GM23338 (cell line): ENCODE results near the gene APBB1IP. TPM values are rescaled to one million over a fixed set of nuclear protein-coding genes. Genes with fewer than 3 reads are reported as not detected.

Source experiments
- ATAC-seq: fragments of 200-7000 bp; cut with Tn5 transposase; 3 replicates; pipeline ENCODE4 v1.9.1; 2020
- DNase-seq: peaks from one replicate; pipeline ENCODE4 v3.0.0-alpha.2; 2015; ENCODE audit warnings: low spot score
- H2AFZ ChIP-seq: fragments of 200-600 bp; sonication (generic); 2 replicates; pipeline ENCODE4 v1.8.0; 2016; ENCODE audit warnings: antibody characterized with exemption, mild to moderate bottlenecking, moderate library complexity
- H3F3A ChIP-seq: fragments of 200-600 bp; sonication (generic); replicated peaks from 2 replicates; pipeline ENCODE4 v1.8.0; 2017; ENCODE audit warnings: antibody characterized with exemption, mixed run types, low read depth
- H3K27ac ChIP-seq: fragments of 200-600 bp; sonication (generic); 2 replicates; pipeline ENCODE4 v1.6.1; 2016; ENCODE audit warnings: low read depth
- H3K27me3 ChIP-seq: fragments of 200-600 bp; sonication (generic); 2 replicates; pipeline ENCODE4 v1.8.0; 2016; ENCODE audit warnings: mild to moderate bottlenecking, mixed run types, moderate library complexity; ENCODE audit not compliant: insufficient read depth
- H3K36me3 ChIP-seq: fragments of 200-600 bp; sonication (generic); 2 replicates; pipeline ENCODE4 v1.8.0; 2016; ENCODE audit warnings: mild to moderate bottlenecking; ENCODE audit not compliant: insufficient read depth
- H3K4me1 ChIP-seq: fragments of 200-600 bp; sonication (generic); 2 replicates; pipeline ENCODE4 v1.8.0; 2016; ENCODE audit warnings: mild to moderate bottlenecking, moderate library complexity; ENCODE audit not compliant: insufficient read depth
- H3K4me2 ChIP-seq: fragments of 200-600 bp; sonication (generic); 2 replicates; pipeline ENCODE4 v1.7.1; 2017; ENCODE audit warnings: mixed run types
- H3K4me3 ChIP-seq: fragments of 200-600 bp; sonication (generic); 2 replicates; pipeline ENCODE4 v1.6.1; 2016; ENCODE audit warnings: mixed run types
- H3K79me2 ChIP-seq: fragments of 200-600 bp; sonication (generic); replicated peaks from 2 replicates; pipeline ENCODE4 v1.8.0; 2017; ENCODE audit warnings: mild to moderate bottlenecking; ENCODE audit not compliant: insufficient read depth
- H3K9me2 ChIP-seq: fragments of 200-600 bp; sonication (generic); 2 replicates; pipeline ENCODE4 v1.8.0; 2017; ENCODE audit not compliant: insufficient read depth
- H4K20me1 ChIP-seq: fragments of 200-600 bp; sonication (generic); replicated peaks from 2 replicates; pipeline ENCODE4 v1.8.0; 2017; ENCODE audit warnings: mild to moderate bottlenecking; ENCODE audit not compliant: insufficient read depth
- H3K27ac Mint-ChIP-seq: 2 replicates; pipeline ENCODE4 v1.8.0; 2020; ENCODE audit warnings: inconsistent platforms, mild to moderate bottlenecking, moderate library complexity, mixed read lengths
- H3K27me3 Mint-ChIP-seq: 3 replicates; pipeline ENCODE4 v1.8.0; 2022; ENCODE audit warnings: low read depth, mild to moderate bottlenecking, moderate library complexity, mixed read lengths, inconsistent platforms; ENCODE audit not compliant: insufficient read depth, poor library complexity
- H3K36me3 Mint-ChIP-seq: 3 replicates; pipeline ENCODE4 v1.8.0; 2021; ENCODE audit warnings: low read depth, mild to moderate bottlenecking, inconsistent platforms, moderate library complexity, mixed read lengths
- H3K4me1 Mint-ChIP-seq: 3 replicates; pipeline ENCODE4 v1.8.0; 2020; ENCODE audit warnings: mild to moderate bottlenecking, inconsistent platforms, mixed read lengths
- H3K4me3 Mint-ChIP-seq: 3 replicates; pipeline ENCODE4 v1.8.0; 2021; ENCODE audit warnings: moderate library complexity, mild to moderate bottlenecking, inconsistent platforms, mixed read lengths
- H3K9me3 Mint-ChIP-seq: 3 replicates; pipeline ENCODE4 v1.8.0; 2020; ENCODE audit warnings: moderate library complexity, mild to moderate bottlenecking, inconsistent platforms, mixed read lengths
- CREB1 ChIP-seq: fragments of 250-450 bp; sonication (Bioruptor Pico); IDR thresholded peaks from 2 replicates; pipeline ENCODE4 v1.5.0; 2020; ENCODE audit warnings: low read depth, mild to moderate bottlenecking, moderate library complexity
- CTCF ChIP-seq, 2 experiments: fragments of 200-600 bp in 1 of 2; sonication (generic) in 1 of 2; conservative IDR thresholded peaks; 2 replicates each; pipeline versions ENCODE4 v1.5.1 to v1.6.1; 2016 to 2017; ENCODE audit warnings: antibody characterized with exemption in 2 of 2, low read depth in 2 of 2, mild to moderate bottlenecking in 2 of 2, moderate library complexity in 1 of 2
- ETS1 ChIP-seq: IDR thresholded peaks from 2 replicates; pipeline ENCODE4 v1.6.1; 2016; ENCODE audit warnings: antibody characterized with exemption
- EZH2 ChIP-seq: fragments of 200-600 bp; sonication (generic); IDR thresholded peaks from one replicate; pipeline ENCODE4 v1.8.0; 2017; ENCODE audit warnings: antibody characterized with exemption, mild to moderate bottlenecking, low read depth; ENCODE audit not compliant: unreplicated experiment
- EZH2phosphoT487 ChIP-seq: fragments of 200-600 bp; sonication (generic); IDR thresholded peaks from one replicate; pipeline ENCODE4 v1.8.1; 2018; ENCODE audit warnings: antibody characterized with exemption; ENCODE audit not compliant: unreplicated experiment
- JUNB ChIP-seq: IDR thresholded peaks from one replicate; pipeline ENCODE4 v1.6.1; 2016; ENCODE audit warnings: antibody characterized with exemption; ENCODE audit not compliant: unreplicated experiment
- NANOG ChIP-seq: IDR thresholded peaks from 2 replicates; pipeline ENCODE4 v1.6.1; 2016; ENCODE audit warnings: antibody characterized with exemption, borderline replicate concordance
- POLR2AphosphoS5 ChIP-seq: IDR thresholded peaks from 2 replicates; pipeline ENCODE4 v1.6.1; 2016; ENCODE audit warnings: antibody characterized with exemption, low read depth
- REST ChIP-seq: IDR thresholded peaks from one replicate; pipeline ENCODE4 v1.6.1; 2018; ENCODE audit warnings: antibody characterized with exemption; ENCODE audit not compliant: unreplicated experiment
- STAT1 ChIP-seq: IDR thresholded peaks from one replicate; pipeline ENCODE4 v1.6.1; 2016; ENCODE audit warnings: antibody characterized with exemption; ENCODE audit not compliant: unreplicated experiment
- ZNF462 ChIP-seq: fragments of 250-450 bp; sonication (Bioruptor Pico); IDR thresholded peaks from 2 replicates; pipeline ENCODE4 v1.5.0; 2020; ENCODE audit warnings: mild to moderate bottlenecking, moderate library complexity
- polyA plus RNA-seq: library from polyadenylated mRNA; unstranded; fragments of >200 nt; fragmentation: Nextera tagmentation; extraction: Ambion mirVana; gene quantifications from 2 replicates; pipeline ENCODE4 v1.2.1, GENCODE V29; 2016
- total RNA-seq: library from RNA; depleted of rRNA; stranded (reverse); fragments of >200 nt; shearing (Covaris generic); gene quantifications from 2 replicates; pipeline ENCODE4 v1.2.3, GENCODE V29; 2014

The APBB1IP gene
- total and polyA plus RNA-seq, 2 experiments from 2014 or later: 0.14 to 0.16 TPM

- TF ChIP-seq ZNF462 (CRISPR knock-in tag): no peak
- no peak for TF ChIP-seq POLR2AphosphoS5
- no peak for TF ChIP-seq JUNB
- TF ChIP-seq EZH2: no peak
These were observed 69.9 kb downstream of the APBB1IP start (continued) for GRCh38 chr10:26508016-26508415.

- Mint-ChIP-seq H3K9me3 (no peaks in the 10 kb centered on the region; the same call in 2 of the 3 replicates), H3K4me3 (no peak overlapping the region), H3K27ac (no peak overlapping the region), H3K4me1 (no peaks in the 10 kb centered on the region), H3K36me3 (no peaks in the 10 kb centered on the region), H3K27me3 (no peaks in the 10 kb centered on the region)
- Histone ChIP-seq H2AFZ (no peak overlapping the region), H3F3A (no peaks in the 10 kb centered on the region), H4K20me1 (no peaks in the 10 kb centered on the region), H3K36me3 (no peaks in the 10 kb centered on the region; the same call in 1 of the 2 replicates), H3K27ac (no peak overlapping the region), H3K4me2 (no peak overlapping the region), H3K4me1 (no peaks in the 10 kb centered on the region), H3K9me2 (no peaks in the 10 kb centered on the region), H3K4me3 (no peak overlapping the region), H3K27me3 (no peaks in the 10 kb centered on the region), H3K79me2 (no peaks in the 10 kb centered on the region)
- TF ChIP-seq REST (no peak), EZH2phosphoT487 (no peak), CTCF (conservative IDR thresholded peaks at IDR 0.05; ENCODE audit: low read depth in 2 of 2) (no peak), NANOG (no peak), CREB1 (CRISPR knock-in tag) (no peak), ETS1 (no peak), EZH2 (no peak), POLR2AphosphoS5 (no peak), STAT1 (no peak)
- ATAC-seq (no peak), DNase-seq (no peak)
These were observed 71.2 kb downstream of the APBB1IP start for GRCh38 chr10:26509307-26509706.
